ENCODE measurements around the gene CHAF1B. TPM values are rescaled to one million over a fixed set of nuclear protein-coding genes. Genes with fewer than 3 reads are reported as not detected.

The CHAF1B gene
- total and polyA plus RNA-seq, 9 of the 15 experiments (the other 6 are each of a cell fraction or from before 2014, with no cell fraction given): 7.5 to 36.8 (median 21.0) TPM

- no peak for TF ChIP-seq RAD21 (CRISPR knock-in tag; conservative IDR thresholded peaks at IDR 0.05 in 1 of 2, IDR thresholded peaks at IDR 0.05 in 1 of 2)
- TF ChIP-seq ZNF766 (CRISPR knock-in tag; conservative IDR thresholded peaks at IDR 0.05): no peak
- peak; percentile 74 for TF ChIP-seq CBFA2T2 (conservative IDR thresholded peaks at IDR 0.05)
- 0 out of 2 replicates have a peak, but pooled peaks have one; percentile 20 for TF ChIP-seq STAT5A (IDR thresholded peaks at IDR 0.05; ENCODE audit: borderline replicate concordance, low read length)
- no peak for TF ChIP-seq ZSCAN29 (IDR thresholded peaks at IDR 0.05)
- no peak for TF ChIP-seq ZBTB12 (CRISPR knock-in tag; IDR thresholded peaks at IDR 0.05)
- TF ChIP-seq ELF1 (tag; IDR thresholded peaks at IDR 0.05): no peak
- TF ChIP-seq ZNF780A (CRISPR knock-in tag; IDR thresholded peaks at IDR 0.05): no peak
- TF ChIP-seq EZH2 (IDR thresholded peaks at IDR 0.05; ENCODE audit: borderline replicate concordance, low read depth, low read length): no peak
- no peak for TF ChIP-seq RBM17 (IDR thresholded peaks at IDR 0.05; ENCODE audit: borderline replicate concordance, low read depth, low read length)
- TF ChIP-seq, protein P1, sequence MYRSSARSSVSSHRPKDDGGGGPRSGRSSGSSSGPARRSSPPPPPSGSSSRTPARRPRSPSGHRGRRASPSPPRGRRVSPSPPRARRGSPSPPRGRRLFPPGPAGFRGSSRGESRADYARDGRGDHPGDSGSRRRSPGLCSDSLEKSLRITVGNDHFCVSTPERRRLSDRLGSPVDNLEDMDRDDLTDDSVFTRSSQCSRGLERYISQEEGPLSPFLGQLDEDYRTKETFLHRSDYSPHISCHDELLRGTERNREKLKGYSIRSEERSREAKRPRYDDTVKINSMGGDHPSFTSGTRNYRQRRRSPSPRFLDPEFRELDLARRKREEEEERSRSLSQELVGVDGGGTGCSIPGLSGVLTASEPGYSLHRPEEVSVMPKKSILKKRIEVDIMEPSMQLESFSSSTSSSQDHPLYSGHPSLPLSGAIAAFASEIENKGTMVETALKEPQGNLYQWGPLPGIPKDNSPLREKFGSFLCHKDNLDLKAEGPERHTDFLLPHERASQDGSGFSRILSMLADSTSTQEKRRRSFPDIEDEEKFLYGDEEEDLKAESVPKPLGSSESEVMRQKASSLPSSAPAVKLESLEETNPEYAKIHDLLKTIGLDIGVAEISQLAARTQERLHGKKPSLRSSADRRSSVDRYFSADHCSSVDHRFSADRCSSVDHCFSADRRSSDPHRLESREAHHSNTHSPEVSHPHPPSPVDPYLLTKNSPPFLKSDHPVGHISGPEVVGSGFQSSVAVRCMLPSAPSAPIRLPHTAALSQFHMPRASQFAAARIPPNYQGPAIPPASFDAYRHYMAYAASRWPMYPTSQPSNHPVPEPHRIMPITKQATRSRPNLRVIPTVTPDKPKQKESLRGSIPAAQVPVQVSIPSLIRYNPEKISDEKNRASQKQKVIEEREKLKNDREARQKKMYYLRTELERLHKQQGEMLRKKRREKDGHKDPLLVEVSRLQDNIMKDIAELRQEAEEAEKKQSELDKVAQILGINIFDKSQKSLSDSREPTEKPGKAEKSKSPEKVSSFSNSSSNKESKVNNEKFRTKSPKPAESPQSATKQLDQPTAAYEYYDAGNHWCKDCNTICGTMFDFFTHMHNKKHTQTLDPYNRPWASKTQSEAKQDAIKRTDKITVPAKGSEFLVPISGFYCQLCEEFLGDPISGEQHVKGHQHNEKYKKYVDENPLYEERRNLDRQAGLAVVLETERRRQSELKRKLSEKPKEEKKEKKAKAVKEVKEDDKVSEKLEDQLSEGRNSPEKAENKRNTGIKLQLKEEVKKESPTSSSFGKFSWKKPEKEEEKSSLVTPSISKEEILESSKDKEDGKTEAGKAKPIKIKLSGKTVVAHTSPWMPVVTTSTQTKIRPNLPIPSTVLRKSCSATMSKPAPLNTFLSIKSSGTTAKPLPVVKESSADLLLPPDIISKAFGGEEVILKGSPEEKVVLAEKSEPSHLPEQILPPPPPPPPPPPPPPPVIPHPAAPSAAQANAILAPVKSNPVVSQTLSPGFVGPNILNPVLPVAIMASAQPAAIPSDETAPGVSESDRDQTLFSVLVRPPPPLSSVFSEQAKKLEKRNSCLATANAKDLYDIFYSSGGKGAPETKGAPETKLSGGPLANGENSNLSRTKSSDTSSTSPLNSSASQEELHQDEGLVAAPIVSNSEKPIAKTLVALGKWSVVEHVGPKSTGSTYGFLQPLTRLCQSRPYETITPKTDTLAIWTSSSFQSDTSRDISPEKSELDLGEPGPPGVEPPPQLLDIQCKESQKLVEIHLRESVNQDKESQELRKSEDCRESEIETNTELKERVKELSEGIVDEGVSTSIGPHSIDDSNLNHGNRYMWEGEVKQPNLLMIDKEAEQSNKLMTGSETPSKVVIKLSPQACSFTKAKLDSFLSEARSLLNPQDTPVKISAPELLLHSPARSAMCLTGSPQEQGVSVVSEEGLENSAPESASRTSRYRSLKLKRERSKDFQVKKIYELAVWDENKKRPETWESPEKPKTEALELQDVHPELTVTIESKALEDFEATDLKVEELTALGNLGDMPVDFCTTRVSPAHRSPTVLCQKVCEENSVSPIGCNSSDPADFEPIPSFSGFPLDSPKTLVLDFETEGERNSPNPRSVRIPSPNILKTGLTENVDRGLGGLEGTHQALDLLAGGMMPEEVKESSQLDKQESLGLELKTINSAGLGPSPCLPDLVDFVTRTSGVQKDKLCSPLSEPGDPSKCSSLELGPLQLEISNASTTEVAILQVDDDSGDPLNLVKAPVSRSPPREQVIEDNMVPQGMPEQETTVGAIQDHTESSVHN (IDR thresholded peaks at IDR 0.05; ENCODE audit: borderline replicate concordance in 1 of 2, low read depth in 1 of 2): peak in 1 of 2 experiments; percentile 55; a peak in 1 of 4 replicates
- TF ChIP-seq ZNF444 (CRISPR knock-in tag; IDR thresholded peaks at IDR 0.05): no peak
- no peak for TF ChIP-seq HNRNPUL1 (IDR thresholded peaks at IDR 0.05; ENCODE audit: low read length)
- TF ChIP-seq ZNF324 (CRISPR knock-in tag; IDR thresholded peaks at IDR 0.05): no peak
- peak; percentile 49; the same call in 1 of the 2 replicates for TF ChIP-seq CXXC5 (CRISPR knock-in tag; IDR thresholded peaks at IDR 0.05)
- peak; percentile 65 for TF ChIP-seq TCF3 (CRISPR knock-in tag; IDR thresholded peaks at IDR 0.05)
- no peak for TF ChIP-seq KDM2B (CRISPR knock-in tag; IDR thresholded peaks at IDR 0.05)
- no peak for TF ChIP-seq HNRNPH1 (optimal IDR thresholded peaks at IDR 0.05; ENCODE audit: low read depth, low read length)
- no peak for TF ChIP-seq HDAC2 (IDR thresholded peaks at IDR 0.05)
- TF ChIP-seq, protein P2, sequence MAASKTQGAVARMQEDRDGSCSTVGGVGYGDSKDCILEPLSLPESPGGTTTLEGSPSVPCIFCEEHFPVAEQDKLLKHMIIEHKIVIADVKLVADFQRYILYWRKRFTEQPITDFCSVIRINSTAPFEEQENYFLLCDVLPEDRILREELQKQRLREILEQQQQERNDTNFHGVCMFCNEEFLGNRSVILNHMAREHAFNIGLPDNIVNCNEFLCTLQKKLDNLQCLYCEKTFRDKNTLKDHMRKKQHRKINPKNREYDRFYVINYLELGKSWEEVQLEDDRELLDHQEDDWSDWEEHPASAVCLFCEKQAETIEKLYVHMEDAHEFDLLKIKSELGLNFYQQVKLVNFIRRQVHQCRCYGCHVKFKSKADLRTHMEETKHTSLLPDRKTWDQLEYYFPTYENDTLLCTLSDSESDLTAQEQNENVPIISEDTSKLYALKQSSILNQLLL (CRISPR knock-in tag; IDR thresholded peaks at IDR 0.05; ENCODE audit: borderline replicate concordance): no peak
Observed at GRCh38 chr21:36437745-36438128, 52.5 kb downstream of the CHAF1B start (continued).
